Adipocyte (in vitro differentiated cells): ENCODE data around the gene CRIM1.

ENCODE experiments used
- DNase-seq: peaks from one replicate; pipeline ENCODE4 v3.0.0-alpha.2; 2015; ENCODE audit warnings: low read depth
- H3K27me3 ChIP-seq: replicated peaks from 2 replicates; pipeline ENCODE4 v1.7.0; 2013; ENCODE audit warnings: mild to moderate bottlenecking, low read length, moderate library complexity; ENCODE audit not compliant: control insufficient read depth, insufficient read depth
- H3K36me3 ChIP-seq: 2 replicates; pipeline ENCODE4 v1.7.0; 2013; ENCODE audit warnings: low read length, mild to moderate bottlenecking, moderate library complexity; ENCODE audit not compliant: control insufficient read depth, insufficient read depth, severe bottlenecking
- H3K4me1 ChIP-seq: 2 replicates; pipeline ENCODE4 v1.7.0; 2013; ENCODE audit warnings: mild to moderate bottlenecking, low read length, moderate library complexity; ENCODE audit not compliant: control insufficient read depth, insufficient read depth
- H3K4me3 ChIP-seq: 2 replicates; pipeline ENCODE4 v1.7.0; 2013; ENCODE audit warnings: mild to moderate bottlenecking, low read length, moderate library complexity
- H3K9ac ChIP-seq: 2 replicates; pipeline ENCODE4 v1.7.0; 2013; ENCODE audit warnings: mild to moderate bottlenecking, low read length, moderate library complexity
- H3K9me3 ChIP-seq: 2 replicates; pipeline ENCODE4 v1.7.0; 2013; ENCODE audit warnings: mild to moderate bottlenecking, low read length, moderate library complexity; ENCODE audit not compliant: control insufficient read depth

CRIM1 gene

GRCh38 chr2:36462311-36462935, 106.8 kb downstream of the CRIM1 start:
- no peak overlapping the region for H3K9ac ChIP-seq
- H3K4me1 ChIP-seq: peaks cover 22% of the 10 kb centered on the region
- no peaks in the 10 kb centered on the region for H3K27me3 ChIP-seq
- peaks cover 66% of the 10 kb centered on the region for H3K36me3 ChIP-seq
- DNase-seq: no peak
- H3K4me3 ChIP-seq: no peak overlapping the region
- no peaks in the 10 kb centered on the region for H3K9me3 ChIP-seq

GRCh38 chr2:36463365-36463764, 107.8 kb downstream of the CRIM1 start:
- peaks cover 68% of the 10 kb centered on the region for H3K36me3 ChIP-seq
- no peak overlapping the region for H3K9ac ChIP-seq
- no peak overlapping the region for H3K4me3 ChIP-seq
- H3K27me3 ChIP-seq: no peaks in the 10 kb centered on the region
- H3K9me3 ChIP-seq: no peaks in the 10 kb centered on the region
- H3K4me1 ChIP-seq: peaks cover 21% of the 10 kb centered on the region
- DNase-seq: no peak

GRCh38 chr2:36464006-36464721, 108.6 kb downstream of the CRIM1 start:
- Histone ChIP-seq H3K4me3 (no peak overlapping the region), H3K36me3 (peaks cover 68% of the 10 kb centered on the region), H3K27me3 (no peaks in the 10 kb centered on the region), H3K9me3 (no peaks in the 10 kb centered on the region), H3K4me1 (peaks cover 24% of the 10 kb centered on the region), H3K9ac (no peak overlapping the region)
- no peak for DNase-seq

- H3K27me3 ChIP-seq: no peaks in the 10 kb centered on the region
- peaks cover 24% of the 10 kb centered on the region for H3K4me1 ChIP-seq
- H3K9ac ChIP-seq: no peak overlapping the region
- H3K4me3 ChIP-seq: no peak overlapping the region
- peaks cover 75% of the 10 kb centered on the region for H3K36me3 ChIP-seq
- no peaks in the 10 kb centered on the region for H3K9me3 ChIP-seq
- DNase-seq: no peak
Observed at GRCh38 chr2:36466135-36466534, 110.6 kb downstream of the CRIM1 start.

- H3K9ac ChIP-seq: no peak overlapping the region
- H3K9me3 ChIP-seq: peaks cover under 1% of the 10 kb centered on the region
- H3K27me3 ChIP-seq: no peaks in the 10 kb centered on the region
- peak; percentile 75 for DNase-seq
- peaks cover 79% of the 10 kb centered on the region for H3K36me3 ChIP-seq
- H3K4me3 ChIP-seq: no peak overlapping the region
- peaks cover 26% of the 10 kb centered on the region for H3K4me1 ChIP-seq
Observed at GRCh38 chr2:36468463-36469105, 113.0 kb downstream of the CRIM1 start.

- H3K4me1 ChIP-seq: peaks cover 29% of the 10 kb centered on the region
- peaks cover 77% of the 10 kb centered on the region for H3K36me3 ChIP-seq
- peaks cover 6% of the 10 kb centered on the region for H3K9me3 ChIP-seq
- DNase-seq: no peak
- no peak overlapping the region for H3K4me3 ChIP-seq
- H3K27me3 ChIP-seq: no peaks in the 10 kb centered on the region
- H3K9ac ChIP-seq: no peak overlapping the region
Observed at GRCh38 chr2:36469106-36469477, 113.5 kb downstream of the CRIM1 start.

GRCh38 chr2:36469710-36470109, 114.1 kb downstream of the CRIM1 start:
- no peaks in the 10 kb centered on the region for H3K27me3 ChIP-seq
- peaks cover 12% of the 10 kb centered on the region for H3K9me3 ChIP-seq
- no peak for DNase-seq
- H3K36me3 ChIP-seq: peaks cover 75% of the 10 kb centered on the region
- peaks cover 29% of the 10 kb centered on the region for H3K4me1 ChIP-seq
- H3K4me3 ChIP-seq: no peak overlapping the region
- no peak overlapping the region for H3K9ac ChIP-seq

GRCh38 chr2:36473230-36473629, 117.7 kb downstream of the CRIM1 start:
- peak; percentile 90 for DNase-seq
- Histone ChIP-seq H3K4me1 (peaks cover 36% of the 10 kb centered on the region), H3K27me3 (no peaks in the 10 kb centered on the region), H3K36me3 (peaks cover 75% of the 10 kb centered on the region), H3K9ac (peak overlapping the region; percentile 28), H3K4me3 (no peak overlapping the region), H3K9me3 (peaks cover 45% of the 10 kb centered on the region)

- peak overlapping the region; percentile 53 for H3K4me3 ChIP-seq
- no peaks in the 10 kb centered on the region for H3K27me3 ChIP-seq
- peaks cover 45% of the 10 kb centered on the region for H3K9me3 ChIP-seq
- peaks cover 33% of the 10 kb centered on the region for H3K4me1 ChIP-seq
- peaks cover 82% of the 10 kb centered on the region for H3K36me3 ChIP-seq
- no peak for DNase-seq
- no peak overlapping the region for H3K9ac ChIP-seq
Observed at GRCh38 chr2:36476411-36476810, 120.8 kb downstream of the CRIM1 start.

GRCh38 chr2:36477315-36477714, 121.7 kb downstream of the CRIM1 start:
- Histone ChIP-seq H3K36me3 (peaks cover 87% of the 10 kb centered on the region), H3K9ac (no peak overlapping the region), H3K27me3 (no peaks in the 10 kb centered on the region), H3K4me3 (peak overlapping the region; percentile 53), H3K9me3 (peaks cover 45% of the 10 kb centered on the region), H3K4me1 (peaks cover 35% of the 10 kb centered on the region)
- DNase-seq: no peak

GRCh38 chr2:36477746-36478145, 122.2 kb downstream of the CRIM1 start:
- H3K36me3 ChIP-seq: peaks cover 87% of the 10 kb centered on the region
- peak overlapping the region; percentile 34 for H3K9ac ChIP-seq
- no peaks in the 10 kb centered on the region for H3K27me3 ChIP-seq
- H3K4me3 ChIP-seq: peak overlapping the region; percentile 53
- H3K4me1 ChIP-seq: peaks cover 36% of the 10 kb centered on the region
- no peak for DNase-seq
- peaks cover 45% of the 10 kb centered on the region for H3K9me3 ChIP-seq
